Neural progenitor cell (in vitro differentiated cells): ENCODE measurements around the gene FAM32A.

Experiments
- EZH2phosphoT487 ChIP-seq: fragments of 200-600 bp; sonication (generic); IDR thresholded peaks from 2 replicates; pipeline ENCODE4 v1.6.1; 2017; ENCODE audit warnings: antibody characterized with exemption
- TF ChIP-seq, protein P1 (sequence below): fragments of 200-600 bp; sonication (generic); IDR thresholded peaks from 2 replicates; pipeline ENCODE4 v1.5.1; 2017; ENCODE audit warnings: antibody characterized with exemption, mild to moderate bottlenecking

GRCh38 chr19:16157601-16158000 is 27.6 kb upstream of the FAM32A start:
- TF ChIP-seq, protein P1, sequence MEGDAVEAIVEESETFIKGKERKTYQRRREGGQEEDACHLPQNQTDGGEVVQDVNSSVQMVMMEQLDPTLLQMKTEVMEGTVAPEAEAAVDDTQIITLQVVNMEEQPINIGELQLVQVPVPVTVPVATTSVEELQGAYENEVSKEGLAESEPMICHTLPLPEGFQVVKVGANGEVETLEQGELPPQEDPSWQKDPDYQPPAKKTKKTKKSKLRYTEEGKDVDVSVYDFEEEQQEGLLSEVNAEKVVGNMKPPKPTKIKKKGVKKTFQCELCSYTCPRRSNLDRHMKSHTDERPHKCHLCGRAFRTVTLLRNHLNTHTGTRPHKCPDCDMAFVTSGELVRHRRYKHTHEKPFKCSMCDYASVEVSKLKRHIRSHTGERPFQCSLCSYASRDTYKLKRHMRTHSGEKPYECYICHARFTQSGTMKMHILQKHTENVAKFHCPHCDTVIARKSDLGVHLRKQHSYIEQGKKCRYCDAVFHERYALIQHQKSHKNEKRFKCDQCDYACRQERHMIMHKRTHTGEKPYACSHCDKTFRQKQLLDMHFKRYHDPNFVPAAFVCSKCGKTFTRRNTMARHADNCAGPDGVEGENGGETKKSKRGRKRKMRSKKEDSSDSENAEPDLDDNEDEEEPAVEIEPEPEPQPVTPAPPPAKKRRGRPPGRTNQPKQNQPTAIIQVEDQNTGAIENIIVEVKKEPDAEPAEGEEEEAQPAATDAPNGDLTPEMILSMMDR, result no peak
- TF ChIP-seq EZH2phosphoT487, result no peak
